LNCAP (cell line): ENCODE data around the gene A4GNT.
A peak's percentile ranks its signal among the peaks of the same experiment; 100 is the strongest.

Experiments
- CTCF ChIP-seq: fragments of 450-650 bp; IDR thresholded peaks from 2 replicates; pipeline ENCODE4 v1.5.1; 2017; ENCODE audit warnings: mild to moderate bottlenecking

A4GNT gene

GRCh38 chr3:138114988-138115971 is 16.9 kb downstream of the A4GNT start, which contains the start of gene DZIP1L:
TSS of gene DZIP1L (minus strand) at chr3:138115608. CDS start at chr3:138103971, 11,637 bp downstream.
- peak; percentile 66 for TF ChIP-seq CTCF

- TF ChIP-seq CTCF: no peak
These were observed 17.7 kb downstream of the A4GNT start for GRCh38 chr3:138114431-138114918.

GRCh38 chr3:138113326-138113725 is 18.9 kb downstream of the A4GNT start:
- TF ChIP-seq CTCF: no peak

- no peak for TF ChIP-seq CTCF
These were observed 19.8 kb downstream of the A4GNT start for GRCh38 chr3:138112362-138112761.

- no peak for TF ChIP-seq CTCF
These were observed 26.6 kb downstream of the A4GNT start for GRCh38 chr3:138105598-138105997.

- no peak for TF ChIP-seq CTCF
These were observed 28.7 kb downstream of the A4GNT start for GRCh38 chr3:138103466-138103865.

GRCh38 chr3:138099417-138099816 is 32.8 kb downstream of the A4GNT start:
- TF ChIP-seq CTCF: no peak
